CD4-positive, alpha-beta memory T cell (primary cell): Measurements from ENCODE around the gene ATP5PD. TPM values are rescaled to one million over a fixed set of nuclear protein-coding genes. Genes with fewer than 3 reads are reported as not detected.

Experiments used
- CTCF ChIA-PET: fragments of 350-600 bp; sonication (Branson Sonifier 250); formaldehyde crosslinking; loops from one replicate; lab custom pipeline; 2021; ENCODE audit warnings: inconsistent platforms; ENCODE audit not compliant: partially characterized antibody; lab: Charles Lee
- POLR2A ChIA-PET: fragments of 350-600 bp; sonication (Branson Sonifier 250); formaldehyde crosslinking; loops from one replicate; lab custom pipeline; 2021; ENCODE audit not compliant: partially characterized antibody; lab: Charles Lee
- DNase-seq, 5 donors: peaks; one replicate each; pipeline versions ENCODE4 v3.0.0 to v3.0.0-alpha.2; 2020 to 2022; ENCODE audit warnings: mixed read lengths in 1 of 5
- H3K27ac ChIP-seq: one replicate; pipeline ENCODE4 v1.7.0; 2013; ENCODE audit warnings: low read depth, low read length
- H3K27me3 ChIP-seq: 2 replicates; pipeline ENCODE4 v1.7.0; 2013; ENCODE audit warnings: mild to moderate bottlenecking, low read length, moderate library complexity; ENCODE audit not compliant: insufficient read depth
- H3K36me3 ChIP-seq: 2 replicates; pipeline ENCODE4 v1.7.0; 2013; ENCODE audit warnings: mild to moderate bottlenecking, low read length, moderate library complexity; ENCODE audit not compliant: insufficient read depth
- H3K4me1 ChIP-seq: 2 replicates; pipeline ENCODE4 v1.7.0; 2013; ENCODE audit warnings: mild to moderate bottlenecking, low read length, moderate library complexity; ENCODE audit not compliant: insufficient read depth
- H3K4me3 ChIP-seq, 2 donors: one replicate each; pipeline ENCODE4 v1.7.0; 2013; ENCODE audit warnings: low read length in 2 of 2, mild to moderate bottlenecking in 1 of 2
- H3K9me3 ChIP-seq, 2 donors: one replicate each; pipeline ENCODE4 v1.7.0; 2013; ENCODE audit warnings: low read length in 2 of 2, control low read depth in 1 of 2; ENCODE audit not compliant: control insufficient read depth in 1 of 2
- H3K27ac Mint-ChIP-seq, 7 donors: one replicate each; pipeline ENCODE4 v1.8.0; 2020 to 2021; ENCODE audit warnings: mixed read lengths in 7 of 7, mild to moderate bottlenecking in 6 of 7, inconsistent platforms in 3 of 7, moderate library complexity in 3 of 7
- H3K27me3 Mint-ChIP-seq, 2 donors: one replicate each; pipeline ENCODE4 v1.8.0; 2020 to 2021; ENCODE audit warnings: mixed read lengths in 2 of 2
- H3K36me3 Mint-ChIP-seq, 2 donors: one replicate each; pipeline ENCODE4 v1.8.0; 2020 to 2021; ENCODE audit warnings: mixed read lengths in 2 of 2, inconsistent platforms in 1 of 2, mild to moderate bottlenecking in 1 of 2
- H3K4me1 Mint-ChIP-seq, 4 donors: one replicate each; pipeline ENCODE4 v1.8.0; 2020 to 2021; ENCODE audit warnings: mixed read lengths in 4 of 4, mild to moderate bottlenecking in 1 of 4
- H3K4me3 Mint-ChIP-seq, 8 donors: one replicate each; pipeline ENCODE4 v1.8.0; 2020 to 2021; ENCODE audit warnings: mixed read lengths in 8 of 8, mild to moderate bottlenecking in 7 of 8, moderate library complexity in 6 of 8, inconsistent platforms in 3 of 8
- H3K9me3 Mint-ChIP-seq, 8 donors: one replicate each; pipeline ENCODE4 v1.8.0; 2020 to 2021; ENCODE audit warnings: mixed read lengths in 8 of 8, mild to moderate bottlenecking in 5 of 8, inconsistent platforms in 3 of 8, moderate library complexity in 1 of 8
- intact Hi-C: fragments of 100-400 bp; cut with micrococcal nuclease; formaldehyde crosslinking; loops from one replicate; pipeline ENCODE4 v1.15.1; 2023
- polyA plus RNA-seq, 2 donors: library from polyadenylated mRNA; unstranded; fragments of 300-500 nt; fragmentation: Illumina TruSeq; gene quantifications; one replicate each; pipeline ENCODE4 v1.2.3, GENCODE V29; 2021
- total RNA-seq, 2 experiments: library from RNA; stranded (reverse); gene quantifications; one replicate each; pipeline ENCODE4 v1.2.3, GENCODE V29; 2021

The ATP5PD gene
- total and polyA plus RNA-seq, 4 experiments from 2014 or later: 167 to 552 (median 300) TPM

GRCh38 chr17:74992223-74992622, 54.5 kb downstream of the ATP5PD start:
- Histone ChIP-seq H3K27me3 (no peaks in the 10 kb centered on the region), H3K4me3 (no peak overlapping the region), H3K9me3 (no peaks in the 10 kb centered on the region), H3K36me3 (no peaks in the 10 kb centered on the region), H3K4me1 (peaks cover 5% of the 10 kb centered on the region), H3K27ac (no peak overlapping the region)
- CTCF ChIA-PET: no interaction called here
- Mint-ChIP-seq H3K27me3 (peaks cover under 1% of the 10 kb centered on the region in 2 donors), H3K4me3 (no peak overlapping the region), H3K9me3 (no peaks in the 10 kb centered on the region), H3K36me3 (no peaks in the 10 kb centered on the region), H3K27ac (no peak overlapping the region), H3K4me1 (peaks cover under 1 to 4% (median 2%) of the 10 kb centered on the region in 4 donors)
- no peak for DNase-seq
- intact Hi-C loops: no loop called here
- POLR2A ChIA-PET: no interaction called here

GRCh38 chr17:74990581-74991105, 56.1 kb downstream of the ATP5PD start:
- no peak overlapping the region for H3K27ac Mint-ChIP-seq
- intact Hi-C loops: no loop called here

More at GRCh38 chr17:74990581-74991105, 56.1 kb downstream of the ATP5PD start:
- ChIA-PET CTCF (interaction anchor here (1.9 kb wide), 1 partner anchor 29 kb away, joined by 10 read pairs; no protein-coding TSS in a partner anchor), POLR2A (interaction anchor here (0.9 kb wide), 1 partner anchor 22 kb away, joined by 4 read pairs; the partner anchor contains the start of gene MRPL58)
- Mint-ChIP-seq H3K36me3 (no peaks in the 10 kb centered on the region), H3K4me1 (peaks cover 6 to 12% (median 10%) of the 10 kb centered on the region in 4 donors), H3K27me3 (peaks cover 2% of the 10 kb centered on the region in 2 donors), H3K4me3 (peak overlapping the region in 1 of 8 donors; percentile 36), H3K9me3 (no peaks in the 10 kb centered on the region)
- Histone ChIP-seq H3K36me3 (no peaks in the 10 kb centered on the region), H3K27ac (no peak overlapping the region), H3K4me1 (peaks cover 13% of the 10 kb centered on the region), H3K4me3 (no peak overlapping the region), H3K27me3 (no peaks in the 10 kb centered on the region), H3K9me3 (no peaks in the 10 kb centered on the region)
- no peak for DNase-seq

Other genes with a start within 250 kb of the ATP5PD start
- under 1 TPM in 1 of 2 experiments, not detected in 1; 0.09 TPM for gene GRIN2C, start 187.1 kb downstream of the ATP5PD start, total RNA-seq
- gene GRIN2C, start 187.1 kb downstream of the ATP5PD start, polyA plus RNA-seq: not detected
- 10 to 100 TPM; 16.6 to 21.8 TPM for gene FDXR, start 174.0 kb downstream of the ATP5PD start, total RNA-seq
- 1 to 10 TPM; 2.7 to 4.6 TPM for gene FDXR, start 174.0 kb downstream of the ATP5PD start, polyA plus RNA-seq
- not detected for gene FADS6, start 153.3 kb downstream of the ATP5PD start, total RNA-seq
- not detected for gene FADS6, start 153.3 kb downstream of the ATP5PD start, polyA plus RNA-seq
- gene USH1G, start 123.7 kb downstream of the ATP5PD start, total RNA-seq: not detected
- not detected for gene USH1G, start 123.7 kb downstream of the ATP5PD start, polyA plus RNA-seq
- gene OTOP2, start 122.7 kb downstream of the ATP5PD start, total RNA-seq: not detected
- not detected for gene OTOP2, start 122.7 kb downstream of the ATP5PD start, polyA plus RNA-seq
- gene OTOP3, start 111.1 kb downstream of the ATP5PD start, total RNA-seq: not detected
- not detected for gene OTOP3, start 111.1 kb downstream of the ATP5PD start, polyA plus RNA-seq
- gene HID1, start 74.2 kb downstream of the ATP5PD start, total RNA-seq: 10 to 100 TPM; 17.5 to 19.5 TPM
- gene HID1, start 74.2 kb downstream of the ATP5PD start, polyA plus RNA-seq: 1 to 10 TPM; 3.0 to 5.1 TPM
- under 1 TPM; 0.08 to 0.20 TPM for gene CDR2L, start 59.3 kb downstream of the ATP5PD start, total RNA-seq
- not detected for gene CDR2L, start 59.3 kb downstream of the ATP5PD start, polyA plus RNA-seq
- 10 to 100 TPM; 22.6 to 26.7 TPM for gene MRPL58, start 34.3 kb downstream of the ATP5PD start, total RNA-seq
- gene MRPL58, start 34.3 kb downstream of the ATP5PD start, polyA plus RNA-seq: 10 to 100 TPM; 56.5 to 62.2 TPM
- gene KCTD2, start 256 bp upstream of the ATP5PD start, total RNA-seq: 10 to 100 TPM; 31.1 to 31.7 TPM
- gene KCTD2, start 256 bp upstream of the ATP5PD start, polyA plus RNA-seq: 10 to 100 TPM in 1 of 2 donors, 1 to 10 TPM in 1; 2.3 to 11.6 TPM
- 10 to 100 TPM; 12.5 to 13.9 TPM for gene SLC16A5, start 41.0 kb upstream of the ATP5PD start, total RNA-seq
- gene SLC16A5, start 41.0 kb upstream of the ATP5PD start, polyA plus RNA-seq: 1 to 10 TPM; 2.9 to 3.7 TPM
- gene ARMC7, start 63.0 kb upstream of the ATP5PD start, total RNA-seq: 10 to 100 TPM; 20.0 to 21.9 TPM
- gene ARMC7, start 63.0 kb upstream of the ATP5PD start, polyA plus RNA-seq: 1 to 10 TPM; 1.3 to 3.5 TPM
- 10 to 100 TPM; 40.1 to 46.6 TPM for gene NT5C, start 84.8 kb upstream of the ATP5PD start, total RNA-seq
- gene NT5C, start 84.8 kb upstream of the ATP5PD start, polyA plus RNA-seq: 10 to 100 TPM; 22.4 to 32.6 TPM
- 10 to 100 TPM; 37.8 to 38.9 TPM for gene JPT1, start 107.5 kb upstream of the ATP5PD start, total RNA-seq
- gene JPT1, start 107.5 kb upstream of the ATP5PD start, polyA plus RNA-seq: 100 to 1,000 TPM; 105 to 130 TPM
- 100 to 1,000 TPM; 255 to 264 TPM for gene SUMO2, start 136.0 kb upstream of the ATP5PD start, total RNA-seq
- 100 to 1,000 TPM; 302 to 416 TPM for gene SUMO2, start 136.0 kb upstream of the ATP5PD start, polyA plus RNA-seq
- 100 to 1,000 TPM; 137 to 164 TPM for gene NUP85, start 158.7 kb upstream of the ATP5PD start, total RNA-seq
- 10 to 100 TPM; 33.4 to 49.1 TPM for gene NUP85, start 158.7 kb upstream of the ATP5PD start, polyA plus RNA-seq
- gene GGA3, start 214.6 kb upstream of the ATP5PD start, total RNA-seq: 100 to 1,000 TPM; 121 to 122 TPM
- gene GGA3, start 214.6 kb upstream of the ATP5PD start, polyA plus RNA-seq: 10 to 100 TPM in 1 of 2 donors, 1 to 10 TPM in 1; 7.7 to 25.8 TPM
- gene MRPS7, start 214.9 kb upstream of the ATP5PD start, total RNA-seq: 10 to 100 TPM; 34.1 to 36.3 TPM
- 100 to 1,000 TPM; 107 to 150 TPM for gene MRPS7, start 214.9 kb upstream of the ATP5PD start, polyA plus RNA-seq
- gene MIF4GD, start 224.3 kb upstream of the ATP5PD start, total RNA-seq: 10 to 100 TPM; 35.8 to 40.2 TPM
- gene MIF4GD, start 224.3 kb upstream of the ATP5PD start, polyA plus RNA-seq: 10 to 100 TPM; 81.7 to 94.3 TPM
- gene SLC25A19, start 242.5 kb upstream of the ATP5PD start, total RNA-seq: 10 to 100 TPM; 19.8 to 21.8 TPM
- 10 to 100 TPM; 13.2 to 15.4 TPM for gene SLC25A19, start 242.5 kb upstream of the ATP5PD start, polyA plus RNA-seq